ENCODE measurements around the gene LYRM4.

The LYRM4 gene

DNA sequence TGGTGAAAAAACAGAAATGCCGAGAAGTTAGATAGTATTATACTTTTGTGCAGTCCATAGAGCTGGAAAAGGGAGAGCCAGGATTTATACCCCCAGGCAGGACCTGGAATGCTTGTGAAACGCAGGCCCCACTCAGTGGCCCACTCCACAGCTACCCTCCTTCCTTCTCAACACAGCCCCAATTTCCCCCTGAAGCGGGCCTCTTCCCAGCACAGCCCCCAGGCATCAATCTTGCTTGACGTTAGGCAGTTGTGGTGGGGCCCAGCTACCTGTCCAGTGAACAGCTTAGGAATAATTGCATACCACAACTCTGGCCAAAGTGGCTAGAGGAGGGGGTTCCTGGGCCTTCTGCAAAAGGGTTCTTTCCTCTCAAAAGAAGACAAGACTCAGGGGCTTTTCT lies 114.4 kb downstream of the LYRM4 start:
- no peak for DNase-seq (ENCODE audit: low spot score)

DNA sequence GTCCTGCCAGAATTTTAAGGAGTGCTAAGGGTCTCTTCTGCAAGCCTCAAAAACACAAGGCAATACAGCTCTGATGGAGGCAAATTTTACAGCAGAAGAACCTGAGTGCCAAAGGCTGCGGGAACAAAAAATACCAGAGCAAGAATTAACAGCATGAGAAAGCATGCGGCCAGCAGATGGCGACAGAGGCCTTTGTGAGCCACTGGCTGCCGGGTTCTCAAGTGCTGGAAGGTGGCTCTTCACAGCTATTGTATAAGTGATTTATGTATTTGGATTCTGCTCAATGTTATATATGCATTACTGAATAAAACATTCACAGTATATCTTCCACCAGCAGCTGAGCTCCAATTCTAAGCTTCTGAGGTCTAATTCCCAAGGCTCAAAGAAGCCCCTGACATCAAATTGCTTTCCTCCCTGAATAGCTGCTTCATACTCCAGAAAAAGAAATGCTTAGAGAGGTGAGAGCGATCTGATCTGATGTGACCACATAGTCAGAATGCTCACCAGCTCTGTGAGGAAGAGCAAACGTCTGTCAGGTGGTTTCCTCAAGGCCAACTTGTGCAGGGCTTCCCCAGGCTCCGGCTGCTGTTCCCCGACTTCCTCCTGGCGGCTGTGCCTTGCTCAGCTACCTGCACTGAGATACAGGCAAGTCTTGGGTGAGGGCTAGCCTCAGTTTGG lies 117.0 kb downstream of the LYRM4 start:
- DNase-seq (ENCODE audit: low spot score), result peak; percentile 79

DNA sequence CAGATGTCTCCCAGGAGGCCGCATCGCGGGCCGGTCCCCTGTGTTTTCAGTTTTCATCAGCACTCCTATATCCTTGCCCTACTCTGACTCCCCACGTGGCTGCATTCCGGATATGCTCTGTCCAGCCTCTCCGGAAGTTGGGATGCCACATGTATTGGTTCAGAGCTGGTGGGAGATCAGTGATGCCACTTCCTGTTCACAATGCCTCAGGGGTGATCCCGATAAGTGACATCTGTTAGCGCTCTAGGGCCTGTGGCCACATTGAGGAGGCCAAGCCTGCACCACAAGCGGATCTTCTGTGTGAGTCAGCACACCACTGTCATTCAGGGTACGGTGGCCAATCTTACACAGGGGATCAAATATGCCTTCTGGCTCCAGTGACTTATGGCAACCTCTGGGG lies 117.8 kb downstream of the LYRM4 start:
- no peak for DNase-seq (ENCODE audit: low spot score)

DNA sequence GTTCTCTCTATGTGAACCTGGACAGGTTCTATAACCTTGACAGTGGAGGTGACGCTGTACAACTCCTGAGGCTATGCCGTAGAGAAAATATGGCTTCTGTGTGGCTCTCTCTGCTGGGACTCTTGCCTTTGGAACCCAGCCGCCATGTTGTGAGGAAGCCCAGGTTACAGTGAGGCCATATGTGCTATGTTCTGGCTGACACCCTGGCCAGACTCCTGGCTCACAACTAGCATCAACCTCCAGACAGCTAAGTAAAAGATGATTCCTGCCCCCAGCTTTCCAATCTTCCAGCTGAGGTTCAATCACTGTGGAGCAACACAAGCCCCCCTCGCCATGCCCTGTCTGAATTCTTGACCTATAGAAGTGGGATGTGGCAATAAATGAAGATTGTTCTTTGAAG lies 118.6 kb downstream of the LYRM4 start:
- DNase-seq (ENCODE audit: low spot score), result no peak

DNA sequence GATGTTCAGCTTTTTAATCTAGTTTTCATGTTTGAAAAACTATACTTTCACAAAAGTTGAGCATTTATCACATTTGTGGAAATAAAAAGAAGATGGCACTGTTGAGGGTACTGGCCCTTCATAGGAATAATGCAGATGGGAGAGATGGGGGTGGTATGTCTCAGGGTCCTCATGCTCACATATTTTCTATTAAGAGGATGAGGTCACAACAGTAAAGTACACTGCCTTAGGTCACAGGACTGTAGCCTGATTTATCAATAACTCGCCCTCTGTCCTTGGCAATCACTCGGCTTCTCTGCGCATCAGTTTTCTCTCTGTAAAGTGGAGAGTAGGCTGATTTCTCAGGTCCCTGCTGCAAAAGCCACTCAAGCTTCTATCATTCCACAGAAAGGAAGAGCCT lies 119.7 kb downstream of the LYRM4 start:
- no peak for DNase-seq (ENCODE audit: low spot score)

DNA sequence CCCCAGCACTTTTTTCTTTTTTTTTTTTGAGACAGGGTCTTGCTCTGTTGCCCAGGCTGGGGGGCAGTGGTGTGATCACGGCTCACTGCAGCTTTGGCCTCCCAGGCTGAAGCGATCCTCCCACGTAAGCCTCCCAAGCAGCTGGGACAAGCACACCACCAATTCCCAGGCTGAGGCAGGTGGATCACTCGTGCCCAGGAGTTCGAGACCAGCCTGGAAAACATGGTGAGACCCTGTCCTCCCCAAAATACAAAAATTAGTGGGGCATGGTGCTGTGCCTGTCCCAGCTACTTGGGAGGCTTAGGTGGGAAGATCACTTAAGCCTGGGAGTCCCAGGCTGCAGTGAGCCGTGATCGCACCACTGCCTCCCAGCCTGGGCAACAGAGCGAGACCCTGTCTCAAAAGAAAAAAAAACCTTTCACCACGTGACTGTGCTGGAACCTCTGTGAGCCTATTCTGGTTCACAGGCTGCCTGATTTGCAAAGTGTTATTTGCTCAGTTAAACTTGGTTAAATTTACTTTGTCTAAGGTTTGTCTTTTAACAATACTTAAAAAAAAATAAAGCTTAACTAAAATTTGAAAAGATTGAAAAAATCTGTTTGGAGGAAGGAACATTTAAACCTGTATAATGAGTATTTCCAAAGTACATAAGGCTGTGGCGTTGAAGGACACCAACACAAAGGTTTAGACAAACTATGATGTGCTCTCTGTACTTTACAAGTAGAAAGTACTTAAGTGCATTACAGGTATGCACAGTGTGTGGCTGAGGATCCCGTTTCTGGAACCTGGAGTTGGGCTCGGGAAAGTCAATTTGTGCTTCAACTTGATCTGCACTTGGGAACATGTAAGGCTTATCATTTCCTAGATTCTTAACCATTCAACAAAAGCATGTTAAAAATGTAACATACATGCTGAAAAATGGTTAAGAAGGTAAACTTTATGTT lies 120.7 kb downstream of the LYRM4 start:
- DNase-seq (ENCODE audit: low spot score), result no peak

DNA sequence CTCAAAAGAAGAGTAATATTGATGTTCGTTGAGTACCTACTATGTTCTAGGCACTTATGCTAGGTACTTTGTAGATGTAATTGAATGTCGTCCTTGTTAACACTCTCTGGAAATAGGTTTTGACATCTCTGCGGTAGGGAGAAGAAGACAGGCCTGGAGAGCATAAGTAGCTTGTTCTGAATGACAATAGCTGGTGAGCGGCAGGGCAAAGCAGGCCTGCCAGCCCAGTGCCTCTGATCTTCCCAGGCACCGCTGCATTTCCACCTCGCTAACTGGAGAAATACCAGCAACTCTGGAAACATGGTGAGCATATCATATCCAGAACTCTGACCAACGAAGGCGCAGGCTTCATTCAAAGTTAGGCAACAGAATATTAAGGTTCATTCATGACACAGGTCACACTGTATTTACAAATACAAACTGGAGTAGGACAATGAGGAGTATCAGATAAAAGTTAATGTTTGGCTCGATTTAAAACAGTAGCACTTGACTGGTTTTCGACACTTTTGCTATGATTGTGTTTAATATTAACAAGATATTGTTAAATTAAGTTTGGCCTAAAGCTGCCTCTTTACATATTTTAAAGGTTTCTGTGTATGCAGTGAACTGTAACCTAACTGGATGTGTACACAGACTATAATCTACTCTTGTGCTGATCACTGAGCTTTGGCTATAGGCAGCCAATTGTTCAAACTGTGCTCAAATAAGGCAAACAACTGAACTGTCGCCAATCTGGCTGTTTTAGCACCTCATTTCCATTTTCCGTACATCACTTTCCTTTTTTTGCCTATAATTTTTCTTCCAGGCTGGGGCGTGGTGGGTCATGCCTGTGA lies 121.5 kb downstream of the LYRM4 start:
- DNase-seq (ENCODE audit: low spot score), result no peak

DNA sequence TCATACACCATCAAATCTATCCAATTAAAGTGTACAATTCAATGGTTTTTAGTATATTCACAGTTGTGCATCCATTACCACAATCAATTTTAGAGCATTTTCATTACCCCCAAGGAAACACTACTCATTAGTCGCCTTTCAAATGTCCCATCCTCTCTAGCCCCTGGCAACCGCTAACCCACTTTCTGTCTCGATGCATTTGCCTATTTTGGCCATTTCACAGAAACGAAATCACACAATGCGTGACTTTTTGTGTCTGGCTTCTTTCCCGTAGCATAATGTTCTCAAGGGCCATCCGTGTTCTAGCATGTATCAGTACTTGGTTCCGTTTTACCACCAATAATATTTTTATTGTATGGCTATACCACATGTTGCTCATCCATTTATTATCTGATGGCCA lies 123.9 kb downstream of the LYRM4 start:
- DNase-seq (ENCODE audit: low spot score), result no peak

DNA sequence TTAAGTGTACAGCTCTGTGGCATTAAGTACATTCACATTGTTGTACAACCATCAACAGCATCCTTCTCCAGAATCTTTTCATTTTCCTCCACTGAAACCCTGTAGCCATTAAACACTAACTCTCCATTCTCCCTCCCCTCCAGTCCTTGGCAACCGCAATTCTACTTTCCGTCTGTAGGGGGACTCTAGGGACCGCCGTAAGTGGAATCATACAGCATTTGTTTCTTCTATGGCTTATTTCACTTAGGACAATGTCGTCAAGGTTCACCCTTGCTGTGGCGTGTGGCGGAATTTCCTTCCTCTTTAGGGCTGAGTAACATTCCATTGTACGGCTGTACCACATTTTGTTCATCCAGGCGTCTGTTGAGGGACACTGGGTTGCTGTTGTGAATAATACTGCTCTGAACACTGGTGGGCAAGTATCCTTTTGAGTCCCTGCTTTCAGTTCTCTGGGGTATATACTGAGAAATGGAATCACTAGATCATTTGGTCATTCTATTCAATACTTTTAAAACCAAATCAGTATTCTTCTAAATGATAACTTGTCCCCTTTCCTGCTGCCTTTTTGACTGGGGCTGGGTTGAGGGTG lies 124.9 kb downstream of the LYRM4 start:
- DNase-seq (ENCODE audit: low spot score), result peak; percentile 25

DNA sequence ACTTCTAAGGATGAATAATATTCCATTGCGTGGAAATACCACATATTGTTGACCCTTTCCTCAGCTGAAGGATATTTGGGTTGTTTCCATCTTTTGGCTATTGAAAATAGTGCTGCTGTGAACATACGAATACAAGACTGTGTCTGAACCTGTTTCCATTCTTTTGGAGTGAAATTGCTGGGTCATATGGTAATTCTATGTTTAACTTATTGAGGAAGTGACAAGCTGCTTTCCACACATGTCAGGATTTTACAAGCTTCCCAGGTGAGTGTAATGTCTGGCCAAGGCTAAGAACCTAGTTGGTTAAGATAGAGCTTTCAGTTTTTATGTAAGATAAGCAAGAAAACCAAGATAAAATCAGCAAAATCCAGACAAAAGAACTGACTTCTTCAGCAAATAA lies 126.8 kb downstream of the LYRM4 start:
- no peak for DNase-seq (ENCODE audit: low spot score)

DNA sequence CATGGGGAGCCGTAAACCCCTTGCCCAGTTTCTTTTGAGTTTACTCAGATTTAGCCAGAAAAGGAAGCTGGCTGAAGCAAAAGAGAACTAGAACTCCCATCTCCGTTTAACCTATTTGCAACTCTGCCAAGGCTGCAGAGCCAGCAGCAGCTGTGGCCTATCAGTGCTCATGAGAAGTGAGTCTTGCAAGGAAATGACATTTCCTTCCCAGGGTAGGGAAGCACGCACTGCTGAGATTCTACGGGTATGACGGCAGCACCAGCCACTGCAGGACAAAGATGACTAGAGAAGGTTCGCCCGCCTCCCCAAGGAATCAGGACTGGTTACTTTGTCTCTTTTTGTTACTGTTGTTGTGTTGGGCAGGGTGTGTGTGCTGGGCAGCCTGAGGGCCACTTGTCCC lies 128.0 kb downstream of the LYRM4 start:
- no peak for DNase-seq (ENCODE audit: low spot score)

DNA sequence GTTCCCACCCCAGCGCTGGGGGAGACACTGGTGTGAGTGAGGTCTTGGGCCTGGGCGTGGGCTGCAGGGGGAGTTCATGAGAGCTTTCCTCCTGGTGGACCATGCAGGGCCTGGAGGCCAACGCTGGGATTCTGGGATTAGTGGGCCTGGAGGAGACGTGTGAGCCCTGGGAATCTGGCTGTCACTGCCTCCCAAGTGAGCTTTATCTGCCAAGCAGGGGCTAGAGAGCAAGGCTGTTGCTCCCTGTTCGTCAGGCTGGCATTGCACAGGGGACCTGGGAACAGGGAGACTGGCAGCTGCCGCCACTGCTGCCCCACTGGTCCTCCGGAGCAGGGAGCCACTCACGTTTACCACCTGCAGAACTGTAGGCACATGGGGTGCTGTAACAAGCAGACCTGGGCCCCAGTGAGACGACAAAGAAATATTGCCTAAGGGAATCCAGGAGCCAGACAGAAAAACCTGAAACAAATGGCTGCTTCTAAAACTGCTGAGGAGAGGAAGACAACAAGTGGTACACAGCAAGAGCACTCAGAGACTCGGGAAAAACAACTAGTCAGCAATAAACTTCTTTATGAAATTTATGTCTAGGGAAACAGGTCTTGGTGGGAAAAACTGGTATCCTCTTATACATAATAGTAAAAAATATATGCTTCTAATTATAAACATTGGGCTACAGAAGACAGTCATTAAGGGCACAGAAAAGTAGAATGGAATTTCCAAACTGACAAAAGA lies 130.4 kb downstream of the LYRM4 start:
- DNase-seq (ENCODE audit: low spot score), result no peak

DNA sequence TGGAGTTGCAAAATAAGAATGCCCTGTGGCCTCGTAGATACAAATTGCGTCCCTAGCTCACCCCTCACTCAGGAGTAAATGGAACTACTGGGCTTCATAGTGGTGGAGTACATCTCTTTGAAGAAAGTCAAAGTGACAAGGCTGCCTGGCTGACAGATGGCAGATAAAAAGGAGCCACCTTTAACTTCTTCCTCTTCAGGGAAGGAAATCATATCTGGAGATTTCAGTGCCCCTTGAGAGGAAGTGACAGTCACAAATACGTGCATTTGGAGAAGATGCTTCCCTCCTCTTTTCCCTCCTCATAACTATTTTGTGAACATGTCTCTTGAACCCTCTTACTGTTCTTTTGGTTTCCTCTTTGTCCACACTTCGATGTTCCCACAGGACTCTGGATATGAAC lies 132.4 kb downstream of the LYRM4 start:
- DNase-seq (ENCODE audit: low spot score), result no peak

DNA sequence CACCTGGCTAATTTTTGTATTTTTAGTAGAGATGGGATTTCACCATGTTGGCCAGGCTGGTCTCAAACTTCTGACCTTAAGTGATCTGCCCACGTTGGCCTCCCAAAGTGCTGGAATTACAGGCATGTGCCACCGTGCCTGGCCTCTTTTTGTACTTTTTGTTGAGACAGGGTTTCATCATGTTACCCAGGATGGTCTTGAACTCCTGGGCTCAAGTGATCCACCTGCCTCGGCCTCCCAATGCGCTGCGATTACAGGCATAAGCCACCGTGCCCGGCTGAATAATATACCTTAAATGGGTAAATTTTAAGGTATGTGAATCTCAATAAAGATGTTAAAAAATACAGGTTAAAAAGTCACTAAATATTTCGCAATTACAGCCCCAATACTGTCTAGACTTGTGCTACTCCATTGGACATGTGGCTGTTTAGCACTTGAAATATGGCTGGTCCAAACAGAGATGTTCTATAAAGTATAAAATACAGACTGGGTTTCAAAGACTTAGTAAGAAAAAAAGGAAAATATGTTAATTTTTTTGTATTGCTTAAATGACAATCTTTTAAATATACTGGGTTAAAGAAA lies 133.6 kb downstream of the LYRM4 start:
- DNase-seq (ENCODE audit: low spot score), result no peak

DNA sequence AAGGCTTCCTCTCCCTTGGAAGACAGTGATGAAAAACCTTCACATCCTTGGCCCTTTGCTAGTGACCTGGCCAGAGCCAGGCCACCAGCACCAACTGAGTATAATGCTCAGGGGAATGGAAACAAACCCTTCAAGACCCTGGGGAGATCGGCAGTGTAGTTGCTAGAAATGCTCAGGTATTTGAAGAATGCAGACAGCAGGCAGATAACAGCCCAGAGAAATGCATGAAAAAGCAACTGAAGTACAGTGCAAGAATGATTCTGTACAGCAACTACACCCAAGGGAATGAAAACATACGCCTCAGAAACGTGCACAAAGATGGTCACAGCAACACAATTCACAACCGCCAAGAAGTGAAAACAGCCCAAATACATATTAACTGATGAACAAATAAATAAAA lies 134.5 kb downstream of the LYRM4 start:
- DNase-seq (ENCODE audit: low spot score), result no peak

DNA sequence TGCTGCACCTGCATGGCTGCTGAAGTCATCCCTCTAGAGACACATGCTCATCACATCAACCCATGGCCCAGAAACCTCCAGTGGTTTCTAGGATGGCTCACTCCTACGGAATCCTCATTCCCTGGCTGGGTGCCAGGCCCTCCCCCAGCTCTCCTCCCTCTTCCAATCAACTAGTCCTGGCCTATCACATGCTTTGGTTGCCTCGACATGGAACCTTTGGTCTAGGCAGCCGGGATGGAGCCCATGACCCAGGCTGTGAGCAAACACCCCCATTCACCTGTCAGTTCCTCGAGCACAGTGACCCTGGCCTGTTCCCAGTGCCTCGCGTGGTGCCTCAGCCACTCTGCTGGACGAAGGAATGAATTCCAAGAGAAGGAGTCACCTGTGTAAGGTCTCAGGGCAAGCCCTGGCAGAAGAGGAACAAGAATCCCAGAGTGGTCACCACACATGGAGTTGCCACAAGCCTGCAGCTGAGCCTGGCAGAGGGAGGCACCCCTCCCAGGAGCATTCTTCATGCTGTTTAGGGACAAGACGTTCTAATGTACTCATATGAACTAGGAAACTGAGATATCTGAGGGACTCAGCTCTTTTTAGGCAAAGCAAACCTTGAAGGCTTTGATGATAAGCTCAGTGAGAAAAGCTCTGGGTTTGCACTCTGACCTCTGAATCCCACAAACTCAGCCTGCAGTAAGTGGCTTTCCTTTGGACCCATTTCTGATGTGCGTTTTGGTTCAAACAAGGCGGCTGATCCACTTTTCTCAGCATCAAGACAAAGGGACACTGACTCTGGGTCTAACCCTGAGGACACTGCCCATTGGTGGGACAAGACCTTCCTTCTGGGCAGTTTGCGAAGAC lies 135.4 kb downstream of the LYRM4 start:
- DNase-seq (ENCODE audit: low spot score), result no peak

DNA sequence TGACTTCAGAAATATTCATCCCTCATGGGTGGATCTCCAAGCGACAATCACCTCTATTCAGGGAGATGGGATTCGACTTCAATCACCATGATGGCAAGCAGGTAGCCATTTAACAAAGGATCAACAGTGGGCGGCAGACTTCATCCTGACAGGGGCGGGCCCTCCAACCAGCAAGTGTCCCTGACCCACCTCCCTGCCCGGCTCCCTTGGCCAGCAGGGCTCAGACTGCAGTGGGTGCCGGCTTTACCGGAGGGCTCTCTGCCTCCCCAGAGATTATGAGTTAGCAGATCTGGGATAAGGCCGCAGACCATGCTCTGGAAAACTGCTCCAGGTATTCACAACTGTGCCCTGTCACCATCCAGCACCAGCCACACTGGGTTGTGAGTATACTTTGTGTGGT lies 136.2 kb downstream of the LYRM4 start:
- DNase-seq (ENCODE audit: low spot score), result no peak

DNA sequence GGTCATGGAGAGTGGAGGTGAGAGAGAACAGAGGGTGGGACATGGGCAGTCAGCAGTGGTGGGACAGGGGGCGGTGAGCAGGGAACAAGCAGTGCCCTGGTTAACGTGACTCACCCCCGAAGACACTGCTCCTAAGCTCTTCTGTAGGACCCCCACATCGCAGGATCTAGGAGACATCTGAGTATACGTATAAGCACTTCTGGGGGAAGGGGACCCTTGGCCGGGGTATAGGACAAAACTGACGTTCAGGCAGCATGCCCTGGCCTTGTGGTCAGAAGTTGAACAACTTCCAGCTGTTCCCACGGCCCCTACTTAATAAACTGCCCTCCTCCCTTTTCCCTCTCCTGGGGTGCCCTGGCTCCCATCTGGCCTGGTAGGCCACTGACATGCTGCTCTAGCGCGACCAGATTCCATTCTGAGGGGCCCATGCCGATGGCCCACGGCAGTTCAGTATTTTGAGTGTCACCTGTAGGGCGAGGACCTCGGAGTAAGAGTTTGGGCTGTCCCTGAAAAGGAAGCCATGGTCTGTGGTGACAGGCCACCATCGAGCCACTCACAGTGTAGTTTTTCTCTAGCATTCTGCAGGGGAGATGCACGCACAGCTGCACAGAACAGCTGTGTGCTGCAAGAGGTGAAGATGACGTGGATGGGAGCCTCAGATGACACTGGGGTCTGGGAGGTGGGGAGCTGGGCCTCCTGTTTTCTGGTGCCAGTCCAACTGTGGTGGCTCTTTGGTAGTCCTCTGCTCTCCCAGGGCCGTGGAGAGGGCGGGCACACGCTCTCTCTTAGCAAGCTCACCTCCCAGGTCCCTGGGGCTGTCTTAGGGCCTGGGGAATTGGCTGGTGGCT lies 137.2 kb downstream of the LYRM4 start:
- DNase-seq (ENCODE audit: low spot score), result no peak

DNA sequence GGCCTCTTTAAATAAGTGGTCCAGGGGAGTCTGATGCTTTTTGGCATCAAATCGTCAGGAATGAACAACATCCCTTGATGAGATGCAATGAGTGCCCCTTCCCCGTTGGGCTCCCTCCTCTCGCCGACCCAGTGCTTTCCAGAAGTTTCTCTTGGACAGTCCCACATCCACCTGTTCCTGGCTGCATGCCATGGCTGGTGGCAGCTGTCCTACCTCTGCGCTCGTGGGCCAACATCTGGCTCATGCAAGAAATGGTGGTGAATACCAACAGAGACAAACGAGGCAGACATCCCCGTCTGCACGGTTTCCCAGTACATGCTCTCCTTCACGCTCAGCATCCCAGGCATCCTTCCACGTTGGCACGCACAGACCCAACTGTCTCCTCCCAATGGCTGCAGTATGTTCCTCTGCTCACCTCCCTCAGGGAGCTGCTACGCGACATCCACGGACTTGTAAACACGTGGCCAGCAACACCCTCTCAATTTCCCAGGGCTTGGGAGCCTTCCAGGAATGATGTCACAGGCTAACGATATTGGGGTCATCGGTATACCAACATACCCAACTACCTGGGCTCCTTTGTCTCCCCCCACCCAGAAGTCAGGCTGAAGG lies 138.1 kb downstream of the LYRM4 start:
- no peak for DNase-seq (ENCODE audit: low spot score)
